Neutrophil (primary cell): ENCODE results near the gene PTPRD.

Source experiments
- H3K27ac ChIP-seq: fragments of 200-600 bp; sonication (generic); 2 replicates; pipeline ENCODE4 v1.5.1; 2016; ENCODE audit warnings: mild to moderate bottlenecking, moderate library complexity
- H3K27me3 ChIP-seq: fragments of 200-600 bp; sonication (generic); 2 replicates; pipeline ENCODE4 v1.6.0; 2016; ENCODE audit warnings: mild to moderate bottlenecking
- H3K36me3 ChIP-seq: fragments of 200-600 bp; sonication (generic); 2 replicates; pipeline ENCODE4 v1.5.1; 2017
- H3K4me1 ChIP-seq, 2 experiments: fragments of 200-600 bp in 1 of 2; sonication (generic) in 1 of 2; 1 replicate in 1 of 2; 2 replicates in 1 of 2; pipeline versions ENCODE4 v1.5.1 to v1.6.1; 2013 to 2016; ENCODE audit warnings: low read depth in 1 of 2, low read length in 1 of 2, mild to moderate bottlenecking in 1 of 2, moderate library complexity in 1 of 2; ENCODE audit not compliant: control insufficient read depth in 1 of 2, insufficient read depth in 1 of 2
- H3K4me3 ChIP-seq, 2 experiments: fragments of 200-600 bp in 1 of 2; sonication (generic) in 1 of 2; 1 replicate in 1 of 2; 2 replicates in 1 of 2; pipeline ENCODE4 v1.5.1; 2013 to 2016; ENCODE audit warnings: low read depth in 1 of 2, low read length in 1 of 2, mild to moderate bottlenecking in 1 of 2, moderate library complexity in 1 of 2
- H3K9me3 ChIP-seq: fragments of 200-600 bp; sonication (generic); 2 replicates; pipeline ENCODE4 v1.5.1; 2016
- CTCF ChIP-seq: fragments of 200-600 bp; sonication (generic); IDR thresholded peaks from 2 replicates; pipeline ENCODE4 v1.5.1; 2016; ENCODE audit warnings: antibody characterized with exemption

PTPRD gene

GRCh38 chr9:8408575-8409190, 2204.1 kb downstream of the PTPRD start:
- Histone ChIP-seq H3K27me3 (no peaks in the 10 kb centered on the region), H3K36me3 (no peaks in the 10 kb centered on the region), H3K4me3 (no peak overlapping the region), H3K27ac (no peak overlapping the region), H3K4me1 (no peaks in the 10 kb centered on the region), H3K9me3 (no peaks in the 10 kb centered on the region)
- no peak for TF ChIP-seq CTCF

- Histone ChIP-seq H3K4me3 (no peak overlapping the region), H3K27ac (no peak overlapping the region), H3K4me1 (no peaks in the 10 kb centered on the region), H3K27me3 (no peaks in the 10 kb centered on the region), H3K36me3 (no peaks in the 10 kb centered on the region), H3K9me3 (no peaks in the 10 kb centered on the region)
- TF ChIP-seq CTCF: no peak
Measured at GRCh38 chr9:8401961-8402705, 2210.7 kb downstream of the PTPRD start.

GRCh38 chr9:8400378-8400777, 2212.4 kb downstream of the PTPRD start:
- Histone ChIP-seq H3K36me3 (no peaks in the 10 kb centered on the region), H3K4me1 (no peaks in the 10 kb centered on the region), H3K27ac (no peak overlapping the region), H3K27me3 (no peaks in the 10 kb centered on the region), H3K4me3 (no peak overlapping the region), H3K9me3 (no peaks in the 10 kb centered on the region)
- no peak for TF ChIP-seq CTCF

- Histone ChIP-seq H3K4me1 (no peaks in the 10 kb centered on the region), H3K36me3 (no peaks in the 10 kb centered on the region), H3K9me3 (no peaks in the 10 kb centered on the region), H3K4me3 (no peak overlapping the region), H3K27ac (no peak overlapping the region), H3K27me3 (no peaks in the 10 kb centered on the region)
- no peak for TF ChIP-seq CTCF
Measured at GRCh38 chr9:8395022-8395421, 2217.8 kb downstream of the PTPRD start.

GRCh38 chr9:8394341-8394740, 2218.5 kb downstream of the PTPRD start:
- no peaks in the 10 kb centered on the region for H3K4me1 ChIP-seq
- H3K27ac ChIP-seq: no peak overlapping the region
- H3K9me3 ChIP-seq: no peaks in the 10 kb centered on the region
- H3K36me3 ChIP-seq: no peaks in the 10 kb centered on the region
- no peak for TF ChIP-seq CTCF
- H3K4me3 ChIP-seq: no peak overlapping the region
- H3K27me3 ChIP-seq: no peaks in the 10 kb centered on the region
